NCI-H748 (cell line): ENCODE measurements around the gene S100P.
A peak's percentile ranks its signal among the peaks of the same experiment; 100 is the strongest.
"Not testable (repeated sequence)": the region's sequence is repeated elsewhere in the genome, so short reads cannot be mapped to it uniquely, and the experiment has no call there.

Experiments used
- DNase-seq: peaks from one replicate; lab custom pipeline; 2025; ENCODE audit not compliant: unreplicated experiment; lab: John Stamatoyannopoulos, UW

S100P gene

GRCh38 chr4:6693231-6694176 is at the start of gene S100P:
Gene S100P (plus strand): TSS chr4:6693878. CDS start chr4:6693933, 55 bp downstream.
- no peak for DNase-seq

GRCh38 chr4:6644792-6645530 is 48.7 kb upstream of the S100P start:
- no peak for DNase-seq

- no peak for DNase-seq
These were observed 46.5 kb upstream of the S100P start for GRCh38 chr4:6647169-6647568.

GRCh38 chr4:6647582-6648230 is 46.0 kb upstream of the S100P start:
- no peak for DNase-seq

GRCh38 chr4:6649216-6649615 is 44.5 kb upstream of the S100P start:
- no peak for DNase-seq

GRCh38 chr4:6654211-6654610 is 39.5 kb upstream of the S100P start:
- DNase-seq = not testable (repeated sequence)

GRCh38 chr4:6655291-6655690 is 38.4 kb upstream of the S100P start:
- not testable (repeated sequence) for DNase-seq

GRCh38 chr4:6655924-6656323 is 37.8 kb upstream of the S100P start:
- no peak for DNase-seq

GRCh38 chr4:6657242-6658208 is 36.2 kb upstream of the S100P start:
- no peak for DNase-seq

GRCh38 chr4:6658209-6658595 is 35.5 kb upstream of the S100P start:
- no peak for DNase-seq

GRCh38 chr4:6658597-6659075 is 35.0 kb upstream of the S100P start:
- no peak for DNase-seq

GRCh38 chr4:6659897-6660296 is 33.8 kb upstream of the S100P start:
- DNase-seq = no peak

- DNase-seq = no peak
These were observed 33.2 kb upstream of the S100P start for GRCh38 chr4:6660430-6660829.

GRCh38 chr4:6662591-6662990 is 31.1 kb upstream of the S100P start:
- DNase-seq = no peak

GRCh38 chr4:6663596-6664393 is 29.9 kb upstream of the S100P start:
- no peak for DNase-seq

GRCh38 chr4:6665320-6665654 is 28.4 kb upstream of the S100P start:
- no peak for DNase-seq

GRCh38 chr4:6668391-6668790 is 25.3 kb upstream of the S100P start:
- peak; percentile 75 for DNase-seq

GRCh38 chr4:6671648-6672047 is 22.0 kb upstream of the S100P start:
- no peak for DNase-seq

- no peak for DNase-seq
These were observed 21.5 kb upstream of the S100P start for GRCh38 chr4:6672131-6672530.
